ENCODE data around the gene LTB4R2. TPM values are rescaled to one million over a fixed set of nuclear protein-coding genes. Genes with fewer than 3 reads are reported as not detected.

Gene LTB4R2
- total RNA-seq, 2 experiments from 2014 or later = 15.7 to 37.6 TPM

DNA sequence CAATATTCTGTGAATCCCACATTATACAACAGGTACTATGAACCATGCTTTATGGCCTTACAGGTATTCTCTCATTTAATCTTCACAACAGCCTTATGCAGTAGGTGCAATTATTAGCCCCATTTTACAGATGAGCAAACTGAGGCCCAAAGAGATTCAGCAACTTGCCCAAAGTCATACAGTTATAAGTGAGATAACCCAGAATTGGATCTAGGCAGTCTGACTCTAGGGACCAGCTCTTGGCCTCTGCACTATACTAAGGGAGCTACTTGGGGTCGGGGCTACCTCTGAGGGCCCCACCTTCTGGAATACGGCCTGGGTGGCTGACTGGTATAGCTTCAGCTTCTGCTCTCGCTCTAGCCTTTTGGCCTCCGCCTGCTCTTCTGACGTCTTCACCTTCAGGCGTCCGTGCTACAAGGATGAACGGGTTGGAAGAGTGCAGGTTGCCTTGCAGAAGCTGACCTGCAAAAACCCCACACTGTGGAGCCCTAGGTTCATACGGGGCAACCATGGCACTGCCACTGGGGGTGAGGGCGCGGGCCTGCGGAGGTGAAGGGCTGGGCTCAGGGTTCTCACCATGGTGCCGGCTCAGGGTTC, 39.3 kb upstream of the LTB4R2 start:
- Histone ChIP-seq H4K20me1 (ENCODE audit: insufficient read depth, low read length) (no peaks in the 10 kb centered on the region), H3K27ac (ENCODE audit: low read depth, low read length, poor library complexity, severe bottlenecking) (peak overlapping the region; percentile 84), H3K4me3 (ENCODE audit: low read depth, low read length, poor library complexity, severe bottlenecking) (peak overlapping the region; percentile 84), H3K9me2 (ENCODE audit: insufficient read depth, low read length) (no peaks in the 10 kb centered on the region), H3K4me2 (ENCODE audit: low read length) (peak overlapping the region; percentile 82), H2AFZ (ENCODE audit: low read length) (peak overlapping the region; percentile 68; the same call in 1 of the 2 replicates), H3K79me2 (ENCODE audit: insufficient read depth, low read depth, low read length) (no peaks in the 10 kb centered on the region), H3K4me1 (ENCODE audit: insufficient read depth, low read length, poor library complexity, severe bottlenecking) (peaks cover 42% of the 10 kb centered on the region), H3K36me3 (ENCODE audit: insufficient read depth, low read length) (no peaks in the 10 kb centered on the region), H3K9me3 (ENCODE audit: low read length) (no peaks in the 10 kb centered on the region)
- intact Hi-C loops (cut with micrococcal nuclease; ENCODE audit: unreplicated experiment) = loop anchor here (1.0 to 2.0 kb wide), 3 partner anchors 28 to 54 kb away; partner anchors contain the start of genes DHRS1, MDP1, NOP9 and TINF2
- DNase-seq (ENCODE audit: low spot score) = no peak
- ChIA-PET CTCF (ENCODE audit: unreplicated experiment) (interaction anchor here (1.2 to 1.9 kb wide), 3 partner anchors 24 to 38 kb away, joined by 4 to 8 read pairs (median 5); partner anchors contain the start of genes CIDEB and TINF2), POLR2A (interaction anchor here (0.6 to 3.2 kb wide), 10 partner anchors 14 to 124 kb away, joined by 3 to 21 read pairs (median 4); partner anchors contain the start of genes CHMP4A, GMPR2, MDP1 and NEDD8)
- no TSS peak for BruUV-seq (replicated peaks)
- TF ChIP-seq, protein P1, sequence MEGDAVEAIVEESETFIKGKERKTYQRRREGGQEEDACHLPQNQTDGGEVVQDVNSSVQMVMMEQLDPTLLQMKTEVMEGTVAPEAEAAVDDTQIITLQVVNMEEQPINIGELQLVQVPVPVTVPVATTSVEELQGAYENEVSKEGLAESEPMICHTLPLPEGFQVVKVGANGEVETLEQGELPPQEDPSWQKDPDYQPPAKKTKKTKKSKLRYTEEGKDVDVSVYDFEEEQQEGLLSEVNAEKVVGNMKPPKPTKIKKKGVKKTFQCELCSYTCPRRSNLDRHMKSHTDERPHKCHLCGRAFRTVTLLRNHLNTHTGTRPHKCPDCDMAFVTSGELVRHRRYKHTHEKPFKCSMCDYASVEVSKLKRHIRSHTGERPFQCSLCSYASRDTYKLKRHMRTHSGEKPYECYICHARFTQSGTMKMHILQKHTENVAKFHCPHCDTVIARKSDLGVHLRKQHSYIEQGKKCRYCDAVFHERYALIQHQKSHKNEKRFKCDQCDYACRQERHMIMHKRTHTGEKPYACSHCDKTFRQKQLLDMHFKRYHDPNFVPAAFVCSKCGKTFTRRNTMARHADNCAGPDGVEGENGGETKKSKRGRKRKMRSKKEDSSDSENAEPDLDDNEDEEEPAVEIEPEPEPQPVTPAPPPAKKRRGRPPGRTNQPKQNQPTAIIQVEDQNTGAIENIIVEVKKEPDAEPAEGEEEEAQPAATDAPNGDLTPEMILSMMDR (conservative IDR thresholded peaks at IDR 0.05; ENCODE audit: low read length) = no peak
- TF ChIP-seq EZH2phosphoT487 (IDR thresholded peaks at IDR 0.05; ENCODE audit: borderline replicate concordance, low read depth, low read length) = no peak

DNA sequence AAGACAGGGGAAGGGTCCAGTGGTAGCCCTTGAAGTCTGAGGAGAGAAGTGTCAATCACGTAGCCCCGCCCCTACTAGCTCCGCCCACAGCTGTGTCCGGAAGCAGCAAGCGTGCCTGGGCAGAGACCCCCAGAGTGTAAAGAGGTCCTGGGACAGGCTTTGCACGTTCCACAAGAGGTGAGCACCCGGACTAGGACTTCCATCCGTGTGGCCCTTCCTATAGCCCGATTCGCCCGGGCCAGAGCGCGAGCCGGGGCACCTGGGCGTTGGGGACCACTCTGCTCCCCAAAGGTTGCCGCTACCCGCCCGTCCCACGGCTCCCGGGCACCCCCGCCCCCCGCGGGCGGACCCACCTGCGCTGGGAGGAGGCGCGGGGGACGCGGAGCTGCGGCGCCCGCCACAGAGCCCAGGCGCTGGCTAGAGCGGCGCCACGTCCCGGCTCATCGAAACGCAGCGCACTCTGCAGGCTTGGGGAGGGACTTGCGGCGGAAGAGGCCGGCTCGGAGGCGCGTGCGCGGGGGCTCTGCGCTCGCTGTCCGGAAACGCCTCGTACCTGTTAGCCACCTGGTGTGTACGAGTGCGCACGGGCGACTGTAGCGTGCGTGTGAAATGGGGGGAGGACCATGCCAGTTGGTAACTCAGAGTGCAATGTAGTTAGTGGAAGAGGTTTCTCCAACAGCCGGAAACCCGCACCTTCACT, 38.7 kb upstream of the LTB4R2 start, which contains the start of gene RABGGTA:
TSS of gene RABGGTA (minus strand) at position 464 of the 700 bp plus-strand sequence. CDS start 482 bp downstream, outside the sequence.
- Histone ChIP-seq H4K20me1 (ENCODE audit: insufficient read depth, low read length) (no peaks in the 10 kb centered on the region), H3K27ac (ENCODE audit: low read depth, low read length, poor library complexity, severe bottlenecking) (peak within 1 kb of the TSS; percentile 84), H3K9me2 (ENCODE audit: insufficient read depth, low read length) (no peaks in the 10 kb centered on the region), H2AFZ (ENCODE audit: low read length) (peak within 1 kb of the TSS; percentile 68), H3K4me3 (ENCODE audit: low read depth, low read length, poor library complexity, severe bottlenecking) (peak within 1 kb of the TSS; percentile 84), H3K36me3 (ENCODE audit: insufficient read depth, low read length) (no peaks in the 10 kb centered on the region), H3K79me2 (ENCODE audit: insufficient read depth, low read depth, low read length) (no peaks in the 10 kb centered on the region), H3K4me2 (ENCODE audit: low read length) (peak within 1 kb of the TSS; percentile 82), H3K4me1 (ENCODE audit: insufficient read depth, low read length, poor library complexity, severe bottlenecking) (peaks cover 43% of the 10 kb centered on the region), H3K9me3 (ENCODE audit: low read length) (no peaks in the 10 kb centered on the region)
- no TSS peak for BruUV-seq (replicated peaks)
- DNase-seq (ENCODE audit: low spot score) = peak; percentile 97
- ChIA-PET CTCF (ENCODE audit: unreplicated experiment) (interaction anchor here (1.2 to 1.9 kb wide), 3 partner anchors 25 to 37 kb away, joined by 4 to 8 read pairs (median 5); partner anchors contain the start of genes CIDEB and TINF2), POLR2A (interaction anchor here (0.6 to 3.2 kb wide), 10 partner anchors 20 to 158 kb away, joined by 3 to 21 read pairs (median 4); partner anchors contain the start of genes CHMP4A, GMPR2, MDP1 and NEDD8)
- intact Hi-C loops (cut with micrococcal nuclease; ENCODE audit: unreplicated experiment) = loop anchor here (1.0 to 2.0 kb wide), 3 partner anchors 28 to 55 kb away; partner anchors contain the start of genes DHRS1, MDP1, NOP9 and TINF2
- TF ChIP-seq, protein P1 (conservative IDR thresholded peaks at IDR 0.05; ENCODE audit: low read length) = peak; percentile 80
- TF ChIP-seq EZH2phosphoT487 (IDR thresholded peaks at IDR 0.05; ENCODE audit: borderline replicate concordance, low read depth, low read length) = no peak

Data from OCI-LY7 (cell line).